Measurements from ENCODE around the gene MSLN.

DNA sequence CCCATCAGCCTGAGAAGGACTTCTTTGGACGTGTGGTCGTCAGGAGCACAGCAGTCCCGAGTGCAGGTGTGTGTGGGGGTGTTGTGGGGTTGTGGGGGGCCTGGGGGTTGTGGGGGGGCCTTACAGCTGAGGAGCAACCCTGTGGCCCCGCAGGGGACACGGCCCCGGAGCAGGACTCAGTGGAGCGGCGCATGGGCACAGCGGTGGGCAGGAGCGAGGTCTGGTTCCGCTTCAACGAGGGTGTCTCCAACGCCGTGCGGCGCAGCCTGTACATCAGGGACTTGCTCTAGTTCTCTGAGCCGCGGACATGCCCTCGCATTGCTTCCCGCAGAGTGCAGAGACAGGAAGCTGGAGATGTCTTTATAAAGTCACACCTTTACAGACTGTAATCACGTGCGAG is 37.2 kb downstream of the MSLN start:
- TF ChIP-seq, protein P1, sequence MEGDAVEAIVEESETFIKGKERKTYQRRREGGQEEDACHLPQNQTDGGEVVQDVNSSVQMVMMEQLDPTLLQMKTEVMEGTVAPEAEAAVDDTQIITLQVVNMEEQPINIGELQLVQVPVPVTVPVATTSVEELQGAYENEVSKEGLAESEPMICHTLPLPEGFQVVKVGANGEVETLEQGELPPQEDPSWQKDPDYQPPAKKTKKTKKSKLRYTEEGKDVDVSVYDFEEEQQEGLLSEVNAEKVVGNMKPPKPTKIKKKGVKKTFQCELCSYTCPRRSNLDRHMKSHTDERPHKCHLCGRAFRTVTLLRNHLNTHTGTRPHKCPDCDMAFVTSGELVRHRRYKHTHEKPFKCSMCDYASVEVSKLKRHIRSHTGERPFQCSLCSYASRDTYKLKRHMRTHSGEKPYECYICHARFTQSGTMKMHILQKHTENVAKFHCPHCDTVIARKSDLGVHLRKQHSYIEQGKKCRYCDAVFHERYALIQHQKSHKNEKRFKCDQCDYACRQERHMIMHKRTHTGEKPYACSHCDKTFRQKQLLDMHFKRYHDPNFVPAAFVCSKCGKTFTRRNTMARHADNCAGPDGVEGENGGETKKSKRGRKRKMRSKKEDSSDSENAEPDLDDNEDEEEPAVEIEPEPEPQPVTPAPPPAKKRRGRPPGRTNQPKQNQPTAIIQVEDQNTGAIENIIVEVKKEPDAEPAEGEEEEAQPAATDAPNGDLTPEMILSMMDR (conservative IDR thresholded peaks at IDR 0.05; ENCODE audit: low read length) = no peak
- TF ChIP-seq EZH2phosphoT487 (IDR thresholded peaks at IDR 0.05; ENCODE audit: borderline replicate concordance) = no peak

All from Loucy (cell line).